HG03103 (cell line): Measurements from ENCODE around the gene JPH3.

Experiments used
- ATAC-seq: cut with Tn5 transposase; IDR thresholded peaks from one replicate; pipeline ENCODE4 v1.9.1; 2021; ENCODE audit warnings: low read depth; ENCODE audit not compliant: unreplicated experiment

Gene JPH3

DNA sequence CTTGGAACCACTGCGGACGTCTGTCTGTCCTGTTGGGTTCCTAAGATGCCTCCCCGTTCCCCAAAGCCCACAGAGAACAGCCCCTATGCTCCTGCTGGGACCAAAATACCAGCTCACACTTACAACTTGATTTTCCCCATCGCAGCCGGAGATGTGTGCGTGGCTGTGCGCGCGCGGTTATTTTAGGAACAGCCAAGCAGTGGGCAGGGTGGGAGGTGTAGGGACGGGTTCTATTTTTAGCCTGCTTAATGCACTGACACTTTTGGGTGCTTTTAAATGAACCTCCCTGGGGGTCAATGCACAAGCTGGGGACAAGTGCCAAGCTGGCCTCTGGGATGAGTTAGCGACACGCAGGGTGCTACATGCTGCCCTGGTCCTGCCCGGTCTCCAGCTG, 89.4 kb downstream of the JPH3 start:
- ATAC-seq = no peak

DNA sequence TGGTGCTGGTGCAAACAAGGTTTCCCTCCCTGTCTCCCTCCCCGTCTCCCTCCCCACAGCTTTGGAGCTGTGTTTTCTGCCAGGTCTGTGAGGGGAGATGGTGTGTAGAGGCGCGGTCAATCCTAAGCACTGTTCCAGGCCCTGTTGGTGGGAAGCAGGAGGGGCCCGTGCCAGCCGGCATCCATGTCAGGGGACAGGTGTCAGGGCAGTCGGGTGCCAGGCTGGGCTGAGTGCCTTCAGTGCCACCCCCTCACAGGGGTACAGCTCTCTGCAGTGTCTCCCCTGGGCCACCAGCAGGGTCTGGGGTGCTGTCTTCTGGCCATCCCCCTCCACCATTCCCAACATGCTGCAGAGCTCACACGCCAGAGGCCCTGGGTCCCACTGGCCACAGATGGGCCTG, 89.9 kb downstream of the JPH3 start:
- ATAC-seq = no peak

DNA sequence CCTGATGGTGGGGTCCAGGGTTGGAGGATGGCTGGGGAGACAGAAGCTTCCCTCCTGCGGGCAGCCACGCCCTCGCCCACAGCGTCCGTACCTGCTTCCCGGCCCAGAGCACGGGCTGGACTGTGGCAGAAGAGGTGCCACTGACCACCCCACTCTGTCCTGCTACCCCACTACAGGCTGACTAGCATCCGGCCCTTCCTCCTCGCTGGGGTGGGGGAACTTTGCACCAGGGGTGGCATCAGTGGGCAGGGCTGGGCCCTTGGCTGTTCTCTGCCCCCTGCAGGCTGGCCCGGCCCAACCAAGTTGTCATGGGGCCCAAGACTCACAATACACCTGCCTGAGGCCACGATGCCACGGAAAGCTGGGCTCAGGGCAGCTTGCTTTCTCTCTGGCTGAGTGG, 90.4 kb downstream of the JPH3 start:
- ATAC-seq = no peak

DNA sequence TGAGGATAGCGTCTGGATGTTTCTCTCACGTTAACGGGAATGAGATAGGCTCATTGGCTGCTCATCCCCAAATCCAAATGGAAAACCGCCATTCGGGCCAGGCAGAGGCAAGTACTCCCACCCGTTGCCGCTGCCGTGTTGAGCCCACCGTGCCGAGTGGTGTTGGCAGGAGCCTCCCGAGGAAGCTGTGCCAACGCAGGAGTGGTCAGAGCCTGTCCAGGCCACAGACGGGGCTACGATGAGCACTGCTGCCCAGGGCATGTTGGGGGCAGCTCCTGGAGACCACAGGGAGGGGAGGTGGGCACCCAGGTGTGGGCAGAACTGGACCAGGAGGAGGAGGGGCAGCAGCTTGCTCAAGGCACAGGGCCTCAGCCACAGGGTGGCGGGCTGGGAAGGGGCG, 91.5 kb downstream of the JPH3 start:
- ATAC-seq = no peak

DNA sequence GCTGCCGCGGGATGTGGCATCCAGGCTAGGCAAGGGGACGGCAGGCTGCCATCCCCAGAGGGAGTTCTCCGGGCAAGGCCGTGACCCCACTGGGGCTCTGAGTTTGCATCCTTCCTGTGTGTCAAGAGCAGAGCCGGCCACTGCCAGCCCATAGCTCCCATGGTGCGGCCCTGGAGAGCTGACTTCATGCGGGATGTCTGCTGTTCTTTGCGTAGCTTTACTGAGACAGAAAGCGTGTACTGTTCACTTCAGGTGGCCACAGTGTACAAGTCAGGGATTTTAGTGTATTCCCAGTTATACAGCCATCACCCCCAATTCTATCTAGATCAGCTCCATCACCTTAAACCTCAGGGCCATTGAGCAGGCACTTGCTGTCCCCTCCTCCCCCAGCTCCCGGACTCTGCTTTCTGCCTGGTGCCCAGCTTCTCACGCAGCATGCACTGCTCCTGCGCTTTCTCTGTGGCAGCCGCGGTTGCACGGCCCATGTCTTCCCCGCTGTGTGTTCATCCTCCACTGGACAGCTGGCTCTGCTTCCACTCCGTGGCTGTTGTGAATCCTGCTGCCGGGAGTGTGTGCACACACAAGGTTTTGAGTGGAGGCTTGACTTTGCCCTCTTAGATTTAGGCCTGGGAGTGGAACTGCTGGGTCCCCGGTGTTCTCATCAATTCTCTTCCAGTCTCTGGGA, 92.3 kb downstream of the JPH3 start:
- no peak for ATAC-seq

DNA sequence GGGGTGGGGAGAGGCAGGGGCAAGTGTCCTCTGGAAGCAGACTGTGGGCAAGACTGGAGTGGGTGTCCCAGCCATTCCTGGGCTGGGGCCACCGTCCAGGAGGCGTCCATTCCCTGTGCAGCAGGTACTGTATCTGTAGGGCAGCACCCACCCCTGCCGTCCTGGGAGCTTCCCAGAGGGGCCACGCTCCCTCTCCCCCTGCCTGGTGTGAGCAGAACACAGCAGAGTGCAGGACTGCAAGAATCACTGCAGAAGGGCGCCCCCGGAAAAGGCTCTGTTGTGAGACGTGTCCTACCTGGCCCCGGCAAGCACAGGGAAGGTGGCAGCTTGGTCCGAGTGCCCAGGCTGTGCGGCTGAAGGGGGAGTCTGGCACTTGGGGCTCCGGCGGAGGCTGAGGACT, 93.2 kb downstream of the JPH3 start:
- no peak for ATAC-seq

DNA sequence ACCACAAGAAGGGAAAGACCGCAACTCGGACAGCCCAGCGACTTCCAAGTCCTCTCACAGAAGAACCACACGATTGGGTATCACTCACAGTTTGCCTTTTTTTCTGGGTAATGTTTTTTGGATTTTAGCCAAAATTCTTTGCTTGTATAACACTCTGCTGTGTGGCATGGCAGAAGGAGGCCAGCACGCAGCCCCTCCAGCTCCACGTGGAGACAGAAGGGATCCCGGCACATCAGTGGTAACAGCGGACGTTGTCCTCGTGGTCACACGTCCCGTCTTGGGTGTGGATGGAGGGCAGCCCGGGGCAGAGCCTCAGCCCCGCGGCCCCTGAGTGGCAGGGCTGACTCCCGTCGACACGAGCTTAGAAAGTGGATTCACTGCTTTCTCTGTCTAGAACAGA, 94.4 kb downstream of the JPH3 start:
- ATAC-seq = no peak

DNA sequence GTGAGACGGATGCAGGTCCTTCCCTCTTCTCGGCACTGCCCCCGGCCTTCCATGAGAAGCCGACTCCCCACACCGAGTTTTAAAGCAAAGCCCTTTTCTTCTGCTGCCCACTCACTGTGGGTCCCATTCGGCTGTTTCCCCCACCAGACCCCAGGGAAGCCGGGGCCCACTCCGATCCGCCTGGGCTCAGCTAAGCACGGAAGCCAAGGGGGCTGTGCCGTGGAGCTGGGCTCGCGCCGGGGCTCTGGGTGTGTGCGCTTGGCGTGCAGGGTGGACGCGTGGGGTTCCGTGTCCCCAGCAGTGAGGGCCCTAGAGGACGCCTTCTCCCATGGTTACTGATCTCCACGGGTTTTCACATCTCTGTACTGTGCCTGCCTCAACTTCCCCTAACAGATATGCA, 94.9 kb downstream of the JPH3 start:
- ATAC-seq = no peak

DNA sequence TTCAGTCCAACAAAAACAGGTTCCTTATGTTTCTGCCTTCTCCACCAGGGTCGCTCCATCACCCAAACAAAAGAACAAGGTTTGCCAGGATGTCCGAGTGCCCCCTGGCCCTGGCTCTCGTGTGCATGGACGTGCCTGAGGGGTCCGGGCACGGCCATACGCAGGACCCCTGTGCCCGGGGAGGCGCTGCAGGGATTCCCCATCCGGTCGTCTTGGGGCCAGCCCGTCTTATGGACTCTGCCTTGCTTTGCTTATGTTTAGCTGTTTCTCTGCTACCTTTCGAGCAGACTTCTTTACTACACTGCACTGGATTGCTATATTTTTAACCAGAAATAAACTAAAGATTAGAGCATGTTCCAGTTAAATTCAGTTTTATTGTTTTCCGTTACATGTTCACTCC, 95.5 kb downstream of the JPH3 start:
- no peak for ATAC-seq

DNA sequence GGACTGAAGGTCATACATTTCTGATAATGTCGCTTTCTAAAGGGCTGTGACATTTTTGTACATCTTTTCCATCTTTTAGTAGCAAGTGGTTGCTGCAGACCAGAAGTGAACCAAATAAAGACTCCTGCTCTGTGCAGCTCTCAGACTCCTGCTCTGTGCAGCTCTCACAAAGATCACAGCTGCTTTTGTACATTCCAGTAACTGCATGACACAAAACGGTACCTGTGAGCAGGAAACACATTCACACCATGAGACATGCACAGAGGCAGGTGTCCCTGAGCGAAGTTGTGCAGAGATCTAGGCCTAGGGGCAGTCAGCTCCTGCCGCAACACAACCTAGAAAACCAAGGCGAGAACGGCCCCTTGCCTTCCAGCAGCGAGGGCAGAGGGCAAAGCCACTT, 95.9 kb downstream of the JPH3 start:
- ATAC-seq = peak; percentile 51

DNA sequence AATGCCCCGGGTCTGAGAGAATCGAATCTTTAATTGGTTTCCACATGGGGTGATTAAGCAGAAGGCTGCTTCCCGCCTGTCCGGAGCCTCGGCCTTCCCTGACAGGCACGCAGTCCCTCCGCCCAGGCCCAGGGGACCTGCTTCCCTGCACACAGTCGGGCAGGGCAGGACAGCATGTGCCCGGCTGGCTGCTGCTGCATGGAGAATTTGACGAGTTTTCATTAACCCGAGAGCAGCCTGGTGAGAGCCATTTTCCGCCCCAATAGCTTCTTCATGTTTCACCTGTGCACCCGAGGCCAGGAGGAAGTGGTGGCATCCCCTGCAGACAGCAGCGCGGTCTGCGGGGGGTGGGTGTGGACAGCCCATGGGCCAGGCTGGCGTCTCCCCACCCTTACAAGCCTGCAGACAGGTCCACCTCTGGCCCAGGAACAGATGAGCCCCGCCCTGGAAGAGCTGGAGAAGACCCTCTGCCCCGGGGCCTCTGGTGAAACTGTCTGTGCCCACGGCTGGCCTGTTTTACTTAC, 96.4 kb downstream of the JPH3 start:
- ATAC-seq = no peak

DNA sequence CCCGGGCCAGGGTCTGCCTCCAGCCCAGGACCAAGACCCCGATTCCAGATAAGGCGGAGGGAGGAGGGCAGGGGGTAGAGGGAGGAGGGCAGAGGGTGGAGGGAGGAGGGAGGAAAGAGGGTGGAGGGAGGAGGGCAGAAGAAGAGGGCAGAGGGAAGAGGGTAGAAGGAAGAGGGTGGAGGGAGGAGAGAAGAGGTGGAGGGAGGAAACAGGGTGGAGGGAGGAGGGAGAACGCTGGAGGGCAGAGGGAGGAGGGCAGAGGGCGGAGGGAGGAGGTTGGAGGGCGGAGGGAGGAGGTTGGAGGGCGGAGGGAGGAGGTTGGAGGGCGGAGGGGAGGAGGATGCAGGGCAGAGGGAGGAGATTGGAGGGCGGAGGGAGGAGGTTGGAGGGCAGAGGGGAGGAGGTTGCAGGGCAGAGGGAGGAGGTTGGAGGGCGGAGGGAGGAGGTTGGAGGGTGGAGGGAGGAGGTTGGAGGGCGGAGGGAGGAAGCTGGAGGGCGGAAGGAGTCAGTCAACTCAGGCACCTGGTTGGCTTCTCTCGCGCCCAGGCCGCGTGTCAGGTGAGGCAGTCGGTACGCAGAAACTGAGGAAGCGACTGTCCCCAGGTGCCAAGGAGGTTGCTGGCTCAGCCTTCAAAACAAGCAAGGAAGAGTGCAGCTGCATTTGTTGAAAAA, 98.2 kb downstream of the JPH3 start:
- no peak for ATAC-seq

DNA sequence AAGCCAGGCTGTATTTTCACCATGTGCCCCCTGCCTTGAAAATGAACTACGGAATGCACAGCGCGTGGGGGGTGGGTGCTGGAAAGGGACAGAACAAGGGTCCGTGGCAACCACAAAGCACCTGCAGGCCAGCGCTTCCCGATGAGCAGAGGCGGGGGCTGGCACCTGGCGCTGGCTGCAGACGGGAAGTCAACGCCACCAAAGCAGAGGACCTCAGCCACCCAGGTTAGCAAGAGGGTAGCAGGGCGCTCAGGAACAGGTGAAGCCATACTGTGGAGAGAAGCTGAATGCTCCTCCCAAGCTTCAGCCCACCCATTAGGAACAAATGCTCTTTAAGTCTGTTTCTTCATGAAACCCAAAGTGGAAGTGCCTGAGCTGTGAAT, 98.8 kb downstream of the JPH3 start:
- ATAC-seq = no peak

DNA sequence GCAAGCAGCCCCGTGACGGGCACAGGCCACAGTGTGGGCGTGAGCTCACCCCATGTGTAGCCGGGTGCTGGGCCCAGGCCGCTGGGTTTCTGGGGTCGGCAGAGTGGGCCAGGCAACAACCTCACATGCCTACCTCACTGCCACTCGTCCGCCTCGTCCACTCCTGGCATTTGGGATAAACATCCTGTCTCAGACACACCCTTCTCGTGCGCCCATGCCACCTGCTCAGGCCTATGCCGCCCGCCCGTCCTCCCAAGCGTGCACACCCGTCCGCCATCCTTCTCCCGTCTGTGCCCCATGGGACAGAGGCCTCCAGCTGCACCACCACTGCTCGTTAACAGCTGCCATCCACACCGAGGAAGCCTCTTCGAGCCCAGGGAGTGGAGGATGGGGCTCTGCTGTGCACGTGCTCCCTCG, 99.2 kb downstream of the JPH3 start:
- ATAC-seq = no peak

DNA sequence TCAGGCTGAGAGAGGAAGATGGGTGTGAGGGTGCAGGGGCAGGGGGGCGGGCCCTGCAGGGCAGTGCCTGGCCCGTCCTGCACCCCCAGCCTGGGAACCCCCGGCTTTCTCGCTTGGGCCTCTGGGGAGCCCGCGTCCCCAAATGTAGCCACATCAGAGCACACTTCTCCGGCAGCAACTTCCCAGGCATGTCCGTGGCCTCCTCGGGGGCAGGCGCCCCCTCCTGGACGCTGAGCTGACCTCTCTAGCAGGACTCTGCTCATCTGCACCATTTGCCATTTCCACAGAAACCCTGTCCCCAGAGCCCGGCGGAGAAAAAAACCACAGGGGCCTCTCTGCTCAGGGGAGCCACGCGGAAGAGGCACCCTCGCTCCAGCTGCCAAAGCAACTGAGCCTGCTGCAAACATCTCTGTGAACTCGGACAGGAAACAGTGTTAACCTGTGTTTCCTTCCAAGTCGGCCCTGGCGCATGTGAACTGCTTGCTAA, 100.1 kb downstream of the JPH3 start:
- peak; percentile 45 for ATAC-seq

DNA sequence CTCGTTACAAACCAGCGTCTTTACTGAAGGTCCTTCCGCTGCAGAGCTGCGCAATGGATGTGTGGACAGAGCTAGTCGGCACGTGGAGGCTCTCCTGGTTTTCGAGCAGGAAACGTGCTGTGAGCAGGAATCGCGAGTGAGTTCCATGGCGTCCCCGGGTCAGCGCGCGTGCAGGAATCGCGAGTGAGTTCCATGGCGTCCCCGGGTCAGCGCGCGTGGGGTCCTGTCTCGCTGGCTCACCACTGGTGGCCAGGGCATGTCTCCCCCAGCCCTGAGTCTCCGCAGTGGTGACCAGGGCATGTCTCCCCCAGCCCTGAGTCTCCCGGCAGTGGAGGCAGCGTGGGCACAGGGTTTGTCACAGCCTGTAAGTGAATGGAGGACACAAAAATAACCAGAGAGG, 100.8 kb downstream of the JPH3 start:
- ATAC-seq = no peak

DNA sequence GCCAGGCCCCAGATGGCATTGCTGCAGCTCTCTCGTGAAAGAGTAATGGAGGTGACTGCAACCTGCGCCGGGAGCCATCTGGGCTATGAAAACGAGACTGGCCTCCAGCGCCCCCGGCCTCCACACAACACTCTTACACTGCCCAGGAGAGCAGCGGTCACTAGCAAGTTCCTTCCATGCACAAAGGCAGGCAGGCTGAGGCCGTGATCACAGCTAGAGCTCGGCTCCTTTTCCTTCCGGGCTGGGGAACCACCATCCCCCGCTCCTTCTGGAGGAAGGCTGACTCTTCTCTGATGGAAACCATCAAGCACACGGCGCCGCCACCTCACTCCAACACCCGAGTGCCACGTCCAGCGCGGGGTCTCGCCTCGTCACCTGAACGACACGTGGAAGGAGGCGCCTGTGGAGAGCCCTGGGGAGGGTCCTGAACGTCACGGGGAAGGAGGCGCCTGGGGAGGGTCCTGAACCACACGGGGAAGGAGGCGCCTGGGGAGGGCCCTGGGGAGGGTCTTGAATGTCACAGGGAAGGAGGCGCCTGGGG, 101.6 kb downstream of the JPH3 start:
- no peak for ATAC-seq

DNA sequence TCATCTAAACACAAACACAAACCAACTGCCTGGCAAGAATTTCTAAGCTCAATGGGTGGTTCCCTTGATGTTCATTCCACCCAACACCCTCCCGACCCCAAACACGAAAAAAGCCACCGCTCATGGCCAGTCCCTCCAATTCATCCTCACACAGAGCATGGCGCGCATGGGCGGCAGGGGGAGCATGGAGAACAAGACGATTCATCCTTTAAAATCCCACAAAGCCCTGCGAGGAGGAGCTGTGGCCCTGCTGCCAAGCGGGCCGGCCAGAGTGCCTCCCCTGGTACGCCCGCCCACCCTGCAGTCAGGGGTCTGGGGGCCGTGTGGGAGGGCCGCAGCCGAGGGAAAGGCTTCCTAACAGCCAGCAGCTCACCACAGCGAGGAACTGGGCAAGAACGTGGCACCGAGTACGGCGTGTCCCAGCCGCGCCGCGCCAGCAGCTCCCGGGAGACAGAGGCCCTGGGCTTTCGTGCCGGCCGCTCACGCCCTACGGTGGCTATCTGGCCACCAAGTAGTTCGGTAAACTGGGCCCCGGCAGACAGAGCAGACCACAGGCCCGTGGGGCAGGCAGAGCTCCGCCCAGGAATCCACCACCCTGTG, 102.5 kb downstream of the JPH3 start:
- ATAC-seq = no peak

DNA sequence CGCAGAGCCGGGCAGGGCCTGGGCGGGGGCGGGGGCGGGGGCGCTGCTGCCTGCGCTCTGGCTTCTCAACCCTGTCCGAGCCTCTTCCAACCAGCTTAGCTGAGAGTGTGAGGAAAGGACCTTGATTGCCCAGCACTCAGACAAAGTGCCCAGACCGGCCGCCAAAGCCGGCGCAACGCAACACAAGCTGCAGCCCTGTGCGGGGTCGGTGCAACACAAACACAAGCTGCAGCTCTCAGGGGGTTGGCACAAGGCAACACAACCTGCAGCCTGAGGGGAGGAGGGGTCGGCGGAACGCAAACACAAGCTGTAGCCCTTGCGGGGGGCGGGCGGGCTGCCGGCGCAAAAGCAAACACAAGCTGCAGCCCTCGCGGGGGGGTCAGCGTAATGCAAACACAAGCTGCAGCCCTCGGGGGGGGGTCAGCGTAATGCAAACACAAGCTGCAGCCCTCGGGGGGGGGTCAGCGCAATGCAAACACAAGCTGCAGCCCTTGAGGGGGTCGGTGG, 103.5 kb downstream of the JPH3 start:
- ATAC-seq = no peak

DNA sequence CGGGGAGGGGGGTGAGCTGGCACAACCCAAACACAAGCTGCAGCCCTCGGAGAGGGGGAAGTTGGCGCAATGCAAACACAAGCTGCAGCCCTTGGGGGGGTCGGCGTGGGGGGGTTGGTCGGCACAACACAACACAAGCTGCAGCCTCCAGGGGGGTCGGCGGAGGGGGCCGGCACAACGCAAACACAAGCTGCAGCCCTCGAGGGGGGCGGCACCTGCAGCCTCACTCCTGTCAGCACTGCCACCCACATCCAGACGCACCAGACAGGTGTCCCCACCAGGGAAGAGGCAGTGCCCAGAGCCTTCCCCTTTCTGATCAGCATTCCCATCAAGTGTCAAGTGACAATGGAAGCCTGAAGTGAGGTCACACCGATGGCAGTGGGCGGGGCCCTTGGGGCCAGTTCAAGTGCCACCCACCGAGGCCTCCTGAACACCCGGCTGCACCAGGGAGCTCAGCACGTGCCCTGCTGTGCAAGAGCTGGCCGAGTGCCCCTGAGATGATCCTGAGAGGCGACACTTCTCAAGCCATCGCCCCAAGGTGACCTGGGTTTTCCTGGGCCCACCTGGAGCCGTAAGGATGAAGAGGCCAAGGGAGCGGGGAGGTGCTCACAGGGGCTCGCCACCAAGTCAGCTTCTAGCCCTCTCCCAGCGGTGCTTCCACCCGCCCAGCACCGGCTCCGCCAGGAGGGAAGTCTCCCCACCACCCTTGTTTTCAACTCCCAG, 104.1 kb downstream of the JPH3 start:
- ATAC-seq = no peak

DNA sequence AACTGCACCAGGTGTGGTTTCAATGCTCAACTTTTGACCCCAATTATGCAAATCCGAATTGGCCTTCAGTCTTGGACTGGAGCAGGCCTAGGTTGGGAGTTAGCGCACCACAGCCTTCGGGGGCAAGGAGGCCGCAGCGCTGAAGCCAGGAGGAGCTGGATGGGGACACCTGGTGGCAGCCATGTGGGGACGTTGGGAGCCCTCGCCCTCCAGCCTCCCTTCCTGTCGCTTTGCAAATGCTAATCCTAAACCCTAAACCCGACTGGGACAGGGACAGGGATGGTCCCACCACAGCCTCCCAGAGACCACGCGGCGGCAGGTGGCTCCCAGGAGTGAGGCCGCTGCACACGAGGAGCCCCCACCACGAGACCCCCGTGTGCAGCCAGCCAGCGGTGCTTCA, 104.8 kb downstream of the JPH3 start:
- ATAC-seq = no peak
